GM18951 (cell line): ENCODE measurements around the gene ANK3.

Experiments used
- POLR2A ChIP-seq: IDR thresholded peaks from 4 replicates; pipeline ENCODE4 v1.6.1; 2011; ENCODE audit warnings: mild to moderate bottlenecking; ENCODE audit not compliant: insufficient read length, insufficient read depth; ENCODE audit errors: extremely low read depth
- in situ Hi-C: fragments of 300-500 bp; cut with MboI; formaldehyde crosslinking; loops from one replicate; pipeline ENCODE4 v1.12.0; 2022; ENCODE audit warnings: low sequenced_read_pairs, mixed read lengths, inconsistent platforms; ENCODE audit not compliant: unreplicated experiment

The ANK3 gene

DNA sequence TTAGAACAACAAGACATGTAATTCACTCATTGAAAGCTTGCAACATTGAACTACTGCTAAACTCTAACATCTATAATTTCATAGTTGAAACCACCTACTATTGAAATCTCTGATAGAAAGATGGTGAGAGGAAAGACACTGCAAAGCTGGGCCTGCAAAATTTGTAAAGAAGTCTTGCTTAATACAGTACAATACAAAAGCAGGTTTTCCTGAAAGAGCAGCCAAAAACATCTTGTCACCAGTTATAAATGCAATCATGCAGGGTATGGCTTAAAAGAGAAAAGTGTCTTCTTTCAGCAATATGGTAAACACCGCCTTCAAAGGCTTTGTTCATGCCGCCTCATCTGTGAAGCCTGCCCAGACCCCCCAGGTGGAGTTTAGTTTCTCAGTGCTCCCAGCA is 109.2 kb downstream of the ANK3 start:
- in situ Hi-C loops = no loop called here
- no peak for TF ChIP-seq POLR2A

- no peak for TF ChIP-seq POLR2A
- in situ Hi-C loops = no loop called here
These were observed 112.0 kb downstream of the ANK3 start for GRCh38 chr10:60277656-60278055.

DNA sequence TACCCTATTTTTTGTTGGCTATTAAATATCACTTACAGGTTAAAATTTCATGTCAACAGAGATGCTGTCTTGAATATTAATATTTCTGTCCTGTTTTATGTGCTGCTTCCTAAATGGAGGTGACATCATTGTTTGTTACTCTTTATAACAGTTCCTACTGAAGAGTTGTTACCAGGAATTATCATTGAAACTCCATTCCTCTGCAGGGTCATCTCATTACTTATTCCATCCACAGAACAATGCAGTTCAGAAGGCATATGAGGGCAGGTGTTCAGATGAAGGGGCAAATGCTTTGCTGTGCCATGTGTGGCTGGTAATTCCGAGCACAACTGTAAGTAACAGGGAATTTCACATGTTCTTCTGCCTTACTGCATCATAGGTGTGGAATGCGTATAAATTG is 113.4 kb downstream of the ANK3 start:
- in situ Hi-C loops = no loop called here
- TF ChIP-seq POLR2A = no peak

GRCh38 chr10:60271319-60272040 is 118.2 kb downstream of the ANK3 start:
- TF ChIP-seq POLR2A = no peak
- in situ Hi-C loops = no loop called here

GRCh38 chr10:60270426-60270825 is 119.2 kb downstream of the ANK3 start:
- TF ChIP-seq POLR2A = no peak
- in situ Hi-C loops = no loop called here

DNA sequence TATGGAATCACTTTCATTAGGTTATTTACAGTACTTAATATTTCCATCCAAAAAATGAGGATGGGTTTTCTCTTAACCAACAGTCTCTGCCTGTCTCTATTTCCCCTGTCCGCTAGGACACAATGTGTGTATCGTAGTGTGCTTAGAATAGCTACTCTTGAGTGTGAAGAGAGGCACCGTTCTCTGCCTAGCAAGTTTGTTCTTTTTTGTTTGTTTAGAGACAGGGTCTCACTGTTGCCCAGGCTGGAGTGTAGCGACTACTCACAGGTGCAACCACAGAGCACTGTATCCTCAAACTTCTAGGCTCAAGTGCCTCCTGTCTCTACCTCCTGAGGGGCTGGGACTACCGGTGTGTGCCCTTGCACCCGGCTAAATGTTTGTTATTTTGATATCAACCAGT is 121.9 kb downstream of the ANK3 start:
- in situ Hi-C loops = no loop called here
- TF ChIP-seq POLR2A = no peak

DNA sequence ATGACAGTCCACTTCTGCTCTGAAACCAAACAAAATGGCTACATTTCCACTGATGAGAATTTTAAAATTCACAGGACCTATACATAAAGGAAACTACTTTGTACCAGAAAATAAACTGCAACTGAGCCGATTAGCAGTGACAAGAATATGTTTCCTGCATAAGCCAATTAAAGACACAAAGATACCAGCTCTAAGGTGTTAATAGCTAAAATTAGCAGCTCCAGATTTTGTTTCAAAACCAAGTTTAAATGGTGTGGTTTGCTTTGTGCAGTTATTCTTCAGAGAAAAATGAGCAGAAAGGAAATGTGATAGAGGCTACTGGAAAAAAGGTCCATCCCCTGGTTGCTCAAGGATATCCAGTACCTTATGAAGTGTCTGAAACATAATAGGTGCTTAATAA is 123.2 kb downstream of the ANK3 start:
- in situ Hi-C loops = no loop called here
- TF ChIP-seq POLR2A = no peak

GRCh38 chr10:60262647-60263126 is 127.0 kb downstream of the ANK3 start:
- in situ Hi-C loops = no loop called here

DNA sequence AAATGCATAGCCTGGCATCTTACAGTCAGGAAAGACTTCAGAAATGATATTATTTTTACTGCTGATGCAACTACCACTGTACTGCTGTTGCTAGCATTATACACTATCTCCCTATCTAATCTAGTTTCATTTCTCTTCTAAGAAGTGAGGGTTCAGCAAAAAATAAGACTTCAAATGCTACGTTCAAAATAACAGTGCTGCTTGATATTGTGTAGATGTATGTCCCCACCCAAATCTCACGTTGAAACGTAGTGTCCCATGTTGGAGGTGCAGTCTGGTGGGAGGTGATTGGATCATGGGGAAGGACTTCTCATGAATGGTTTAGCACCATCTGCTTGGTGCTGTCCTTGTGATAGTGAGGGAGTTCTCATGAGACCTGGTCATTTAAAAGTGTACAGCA is 129.4 kb downstream of the ANK3 start:
- in situ Hi-C loops = no loop called here
- TF ChIP-seq POLR2A = no peak

More at GRCh38 chr10:60262647-60263126, 127.0 kb downstream of the ANK3 start:
- TF ChIP-seq POLR2A = no peak

DNA sequence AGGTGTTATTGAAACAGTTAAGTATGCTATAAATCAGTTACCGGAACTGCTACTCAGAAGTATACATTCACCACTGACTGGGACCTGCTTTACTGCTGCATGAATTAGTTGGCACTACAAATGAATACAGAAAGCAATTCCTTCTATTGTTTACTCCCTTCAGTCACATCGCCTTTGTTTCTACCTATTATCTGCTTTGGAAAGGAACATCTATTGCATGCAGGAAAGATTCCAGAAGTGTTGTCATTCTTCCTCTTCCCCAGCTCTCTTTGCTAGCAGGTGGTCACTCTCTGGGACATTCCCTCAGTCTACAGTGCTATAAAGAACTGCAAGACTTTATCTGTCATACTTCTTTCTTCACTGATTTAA is 131.3 kb downstream of the ANK3 start:
- in situ Hi-C loops = no loop called here
- no peak for TF ChIP-seq POLR2A

GRCh38 chr10:60257767-60258428 is 131.8 kb downstream of the ANK3 start:
- TF ChIP-seq POLR2A = no peak
- in situ Hi-C loops = no loop called here

DNA sequence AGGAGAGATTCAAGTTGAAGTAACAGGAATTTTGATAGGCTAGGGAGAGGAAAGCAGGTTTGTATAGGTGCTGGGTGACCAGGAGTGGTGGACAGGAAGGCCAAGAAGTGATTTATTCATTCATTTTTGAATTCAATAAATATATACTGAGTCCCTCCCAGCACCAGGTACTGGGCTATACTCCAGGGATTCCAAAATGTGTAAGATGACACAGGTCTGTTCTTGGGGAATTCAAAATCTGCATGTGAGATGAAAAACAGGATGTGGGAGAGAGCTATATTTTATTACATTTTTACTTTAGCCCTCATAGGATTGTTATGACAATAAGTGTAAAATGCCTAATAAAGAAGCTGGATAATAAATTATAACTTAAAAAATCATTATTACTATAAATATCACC is 134.9 kb downstream of the ANK3 start:
- in situ Hi-C loops = no loop called here
- TF ChIP-seq POLR2A = no peak

DNA sequence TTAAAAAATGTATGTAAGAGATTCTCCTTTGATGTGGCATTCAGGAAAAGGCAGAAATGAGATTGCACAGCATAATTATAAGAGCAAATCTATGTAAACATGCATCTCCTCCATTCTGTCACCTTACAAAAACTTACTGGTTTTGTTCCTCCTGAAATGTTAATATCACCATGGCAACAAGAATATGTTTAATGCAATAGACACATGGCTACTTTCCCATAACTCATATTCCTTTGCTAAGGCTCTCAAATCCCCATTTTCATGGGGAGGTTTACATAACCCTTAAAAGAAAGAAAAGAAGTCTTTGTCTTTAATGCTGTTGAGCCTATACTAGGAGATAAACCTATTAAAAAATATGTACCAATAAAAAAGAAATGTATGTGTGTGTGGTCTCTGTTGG is 136.2 kb downstream of the ANK3 start:
- no peak for TF ChIP-seq POLR2A
- in situ Hi-C loops = no loop called here

DNA sequence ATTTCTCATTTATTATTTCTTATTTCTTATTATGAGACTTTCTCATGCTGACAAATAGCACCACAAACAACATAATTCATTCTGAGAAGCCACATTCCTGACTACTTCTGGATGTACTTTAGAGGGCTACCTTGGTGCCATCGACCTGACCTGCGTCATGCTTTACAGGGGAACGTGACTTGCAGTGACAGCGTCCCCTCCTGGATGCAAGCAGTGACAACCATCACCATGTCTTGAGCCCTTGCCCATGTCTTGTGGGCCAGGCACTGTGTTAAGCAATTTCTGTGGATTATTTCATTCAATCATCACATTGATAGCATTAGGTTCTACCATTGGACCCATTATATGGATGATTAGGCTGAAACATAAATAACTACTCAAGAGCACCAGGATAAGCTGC is 137.0 kb downstream of the ANK3 start:
- TF ChIP-seq POLR2A = no peak
- in situ Hi-C loops = no loop called here

GRCh38 chr10:60246382-60246781 is 143.3 kb downstream of the ANK3 start:
- in situ Hi-C loops = loop anchor here (10.0 kb wide), 1 partner anchor 168 kb away; no protein-coding TSS in a partner anchor
- TF ChIP-seq POLR2A = no peak

GRCh38 chr10:60239228-60239627 is 150.4 kb downstream of the ANK3 start:
- in situ Hi-C loops = no loop called here
- TF ChIP-seq POLR2A = no peak
